Fibroblast of lung (primary cell): Measurements from ENCODE around the gene VIPR2.

Source experiments
- EZH2 ChIP-seq: IDR thresholded peaks from 2 replicates; pipeline ENCODE4 v1.5.1; 2012; ENCODE audit warnings: low read length, control low read depth, mild to moderate bottlenecking; ENCODE audit errors: missing control alignments
- TF ChIP-seq, protein P1 (sequence below), 2 donors: IDR thresholded peaks in 1 of 2; conservative IDR thresholded peaks in 1 of 2; 1 replicate in 1 of 2; 2 replicates in 1 of 2; pipeline ENCODE4 v1.5.1; 2011 to 2012; ENCODE audit warnings: low read length in 2 of 2, control low read depth in 1 of 2, inconsistent platforms in 1 of 2, low read depth in 1 of 2, mild to moderate bottlenecking in 1 of 2

GRCh38 chr7:159023206-159023605 is 121.5 kb downstream of the VIPR2 start:
- TF ChIP-seq, protein P1, sequence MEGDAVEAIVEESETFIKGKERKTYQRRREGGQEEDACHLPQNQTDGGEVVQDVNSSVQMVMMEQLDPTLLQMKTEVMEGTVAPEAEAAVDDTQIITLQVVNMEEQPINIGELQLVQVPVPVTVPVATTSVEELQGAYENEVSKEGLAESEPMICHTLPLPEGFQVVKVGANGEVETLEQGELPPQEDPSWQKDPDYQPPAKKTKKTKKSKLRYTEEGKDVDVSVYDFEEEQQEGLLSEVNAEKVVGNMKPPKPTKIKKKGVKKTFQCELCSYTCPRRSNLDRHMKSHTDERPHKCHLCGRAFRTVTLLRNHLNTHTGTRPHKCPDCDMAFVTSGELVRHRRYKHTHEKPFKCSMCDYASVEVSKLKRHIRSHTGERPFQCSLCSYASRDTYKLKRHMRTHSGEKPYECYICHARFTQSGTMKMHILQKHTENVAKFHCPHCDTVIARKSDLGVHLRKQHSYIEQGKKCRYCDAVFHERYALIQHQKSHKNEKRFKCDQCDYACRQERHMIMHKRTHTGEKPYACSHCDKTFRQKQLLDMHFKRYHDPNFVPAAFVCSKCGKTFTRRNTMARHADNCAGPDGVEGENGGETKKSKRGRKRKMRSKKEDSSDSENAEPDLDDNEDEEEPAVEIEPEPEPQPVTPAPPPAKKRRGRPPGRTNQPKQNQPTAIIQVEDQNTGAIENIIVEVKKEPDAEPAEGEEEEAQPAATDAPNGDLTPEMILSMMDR (conservative IDR thresholded peaks at IDR 0.05 in 1 of 2, IDR thresholded peaks at IDR 0.05 in 1 of 2; ENCODE audit: low read depth in 1 of 2, low read length in 2 of 2) = no peak
- TF ChIP-seq EZH2 = no peak
